Gastrocnemius medialis (tissue), 4 donors: ENCODE results near the gene TRAM2. TPM values are rescaled to one million over a fixed set of nuclear protein-coding genes. Genes with fewer than 3 reads are reported as not detected.

Source experiments
- ATAC-seq, 2 donors: fragments of 150-250 bp; one replicate each; pipeline ENCODE4 v1.9.1; 2016
- DNase-seq, 2 donors: peaks; one replicate each; pipeline ENCODE4 v3.0.0-alpha.2; 2019
- H3K27ac ChIP-seq, 4 donors: fragments of 200-600 bp; sonication (generic); 1 replicate in 1 of 4; 2 replicates in 3 of 4; pipeline ENCODE4 v1.5.1; 2016 to 2018; ENCODE audit warnings: mild to moderate bottlenecking in 2 of 4, moderate library complexity in 1 of 4
- H3K27me3 ChIP-seq, 3 donors: fragments of 200-600 bp; sonication (generic) in 2 of 3; 1 replicate in 1 of 3; 2 replicates in 2 of 3; pipeline versions ENCODE4 v1.5.1 to v1.6.0; 2016 to 2019; ENCODE audit warnings: mild to moderate bottlenecking in 1 of 3, moderate library complexity in 1 of 3
- H3K36me3 ChIP-seq, 2 donors: fragments of 200-600 bp; sonication (generic) in 1 of 2; one replicate each; pipeline ENCODE4 v1.5.1; 2017 to 2018
- H3K4me1 ChIP-seq, 2 donors: fragments of 200-600 bp; sonication (generic) in 1 of 2; one replicate each; pipeline ENCODE4 v1.5.1; 2016 to 2017; ENCODE audit warnings: mild to moderate bottlenecking in 2 of 2
- H3K4me3 ChIP-seq, 4 donors: fragments of 200-600 bp; sonication (generic) in 3 of 4; 1 replicate in 1 of 4; 2 replicates in 3 of 4; pipeline ENCODE4 v1.5.1; 2016 to 2019; ENCODE audit warnings: mild to moderate bottlenecking in 2 of 4
- H3K9me3 ChIP-seq, 3 donors: fragments of 200-600 bp; sonication (generic) in 2 of 3; 1 replicate in 1 of 3; 2 replicates in 2 of 3; pipeline ENCODE4 v1.5.1; 2016 to 2019
- CTCF ChIP-seq, 5 experiments: fragments of 450-650 bp in 3 of 5; fragments of 200-600 bp in 2 of 5; sonication (generic) in 2 of 5; IDR thresholded peaks in 4 of 5; conservative IDR thresholded peaks in 1 of 5; 1 replicate in 4 of 5; 2 replicates in 1 of 5; pipeline ENCODE4 v1.5.1; 2016 to 2019; ENCODE audit warnings: antibody characterized with exemption in 5 of 5, mild to moderate bottlenecking in 3 of 5, moderate library complexity in 3 of 5
- POLR2A ChIP-seq, 2 donors: fragments of 450-650 bp; IDR thresholded peaks; one replicate each; pipeline ENCODE4 v1.6.1; 2017; ENCODE audit warnings: antibody characterized with exemption in 2 of 2, mild to moderate bottlenecking in 2 of 2, moderate library complexity in 2 of 2
- in situ Hi-C, 4 donors: fragments of 200-750 bp; cut with MboI; loops; one replicate each; pipeline versions ENCODE4 v1.15.0 to v1.8.0; 2017; ENCODE audit warnings: low sequenced_read_pairs in 4 of 4
- intact Hi-C: fragments of 100-400 bp; cut with DNase I; formaldehyde crosslinking; loops from one replicate; pipeline ENCODE4 v1.15.1; 2023; ENCODE audit warnings: low total_unique reads
- total RNA-seq, 4 donors: library from RNA; depleted of rRNA; stranded (reverse); fragments of >200 nt; gene quantifications; one replicate each; pipeline versions ENCODE4 v1.1.0 to v1.2.3, GENCODE V29; 2016

Gene TRAM2
- total RNA-seq, 4 donors from 2014 or later: 2.4 to 4.5 (median 3.6) TPM

GRCh38 chr6:52510213-52510562 lies 66.7 kb downstream of the TRAM2 start:
- intact Hi-C loops (loop anchor here (10.0 kb wide), 1 partner anchor 485 kb away; the partner anchor contains the start of gene GSTA4), in situ Hi-C loops (loop anchor here in 1 of 4 donors (10.0 kb wide), 1 partner anchor 65 kb away; the partner anchor contains the start of gene TRAM2)
- no peaks in the 10 kb centered on the region for H3K9me3 ChIP-seq
- TF ChIP-seq CTCF (IDR thresholded peaks at IDR 0.05 in 4 of 5, conservative IDR thresholded peaks at IDR 0.05 in 1 of 5) (no peak), POLR2A (IDR thresholded peaks at IDR 0.05) (no peak)
- no peaks in the 10 kb centered on the region for H3K36me3 ChIP-seq
- no peak overlapping the region for H3K27ac ChIP-seq
- ATAC-seq: no peak
- no peaks in the 10 kb centered on the region for H3K27me3 ChIP-seq
- no peak for DNase-seq
- H3K4me3 ChIP-seq: no peak overlapping the region
- peaks cover 9 to 22% of the 10 kb centered on the region in 2 donors for H3K4me1 ChIP-seq

- no peak overlapping the region for H3K4me3 ChIP-seq
- in situ Hi-C loops (loop anchor here in 1 of 4 donors (10.0 kb wide), 1 partner anchor 65 kb away; the partner anchor contains the start of gene TRAM2), intact Hi-C loops (loop anchor here (10.0 kb wide), 2 partner anchors 375 to 485 kb away; partner anchors contain the start of gene GSTA4)
- DNase-seq: no peak
- no peaks in the 10 kb centered on the region for H3K9me3 ChIP-seq
- no peak overlapping the region for H3K27ac ChIP-seq
- H3K4me1 ChIP-seq: peaks cover 16 to 28% of the 10 kb centered on the region in 2 donors
- no peaks in the 10 kb centered on the region for H3K36me3 ChIP-seq
- ATAC-seq: no peak
- TF ChIP-seq POLR2A (IDR thresholded peaks at IDR 0.05) (no peak), CTCF (IDR thresholded peaks at IDR 0.05 in 4 of 5, conservative IDR thresholded peaks at IDR 0.05 in 1 of 5) (no peak)
- H3K27me3 ChIP-seq: no peaks in the 10 kb centered on the region
These were observed 67.3 kb downstream of the TRAM2 start for GRCh38 chr6:52509281-52510212.

GRCh38 chr6:52508261-52508739 lies 68.6 kb downstream of the TRAM2 start:
- H3K36me3 ChIP-seq: no peaks in the 10 kb centered on the region

More at GRCh38 chr6:52508261-52508739, 68.6 kb downstream of the TRAM2 start:
- H3K27ac ChIP-seq: peak overlapping the region in 1 of 4 donors; percentile 7
- H3K27me3 ChIP-seq: no peaks in the 10 kb centered on the region
- intact Hi-C loops: loop anchor here (10.0 kb wide), 1 partner anchor 373 kb away; no protein-coding TSS in a partner anchor
- no peak overlapping the region for H3K4me3 ChIP-seq
- TF ChIP-seq CTCF (IDR thresholded peaks at IDR 0.05 in 4 of 5, conservative IDR thresholded peaks at IDR 0.05 in 1 of 5) (no peak), POLR2A (IDR thresholded peaks at IDR 0.05) (no peak)
- ATAC-seq (no peak), DNase-seq (no peak)
- peaks cover 21 to 37% of the 10 kb centered on the region in 2 donors for H3K4me1 ChIP-seq
- no peaks in the 10 kb centered on the region for H3K9me3 ChIP-seq
- in situ Hi-C loops: no loop called here
